CD4-positive, alpha-beta T cell treated with Interleukin-2 at 100 ng/mL for 4 hours (primary cell): ENCODE data around the gene KIF16B.

ENCODE experiments used
- DNase-seq: peaks from one replicate; pipeline ENCODE4 v3.0.0-alpha.2; 2020; ENCODE audit warnings: low spot score

Gene KIF16B

GRCh38 chr20:16555754-16556153 is 17.5 kb downstream of the KIF16B start:
- DNase-seq = no peak

- no peak for DNase-seq
Observed at GRCh38 chr20:16554766-16555543, 18.3 kb downstream of the KIF16B start.

GRCh38 chr20:16553684-16554083 is 19.6 kb downstream of the KIF16B start:
- DNase-seq = no peak

GRCh38 chr20:16553101-16553500 is 20.1 kb downstream of the KIF16B start:
- DNase-seq = no peak

- no peak for DNase-seq
Observed at GRCh38 chr20:16552015-16552414, 21.2 kb downstream of the KIF16B start.

GRCh38 chr20:16551607-16552006 is 21.6 kb downstream of the KIF16B start:
- DNase-seq = no peak

- DNase-seq = no peak
Observed at GRCh38 chr20:16548068-16548672, 25.1 kb downstream of the KIF16B start.

GRCh38 chr20:16544949-16545348 is 28.3 kb downstream of the KIF16B start:
- no peak for DNase-seq

- DNase-seq = no peak
Observed at GRCh38 chr20:16542477-16542876, 30.8 kb downstream of the KIF16B start.

- no peak for DNase-seq
Observed at GRCh38 chr20:16541878-16542277, 31.4 kb downstream of the KIF16B start.

GRCh38 chr20:16541226-16541625 is 32.0 kb downstream of the KIF16B start:
- DNase-seq = no peak

GRCh38 chr20:16539280-16540021 is 33.8 kb downstream of the KIF16B start:
- no peak for DNase-seq

- no peak for DNase-seq
Observed at GRCh38 chr20:16538779-16539178, 34.5 kb downstream of the KIF16B start.

- DNase-seq = no peak
Observed at GRCh38 chr20:16537918-16538317, 35.3 kb downstream of the KIF16B start.

GRCh38 chr20:16537025-16537665 is 36.1 kb downstream of the KIF16B start:
- DNase-seq = no peak

GRCh38 chr20:16535277-16535676 is 38.0 kb downstream of the KIF16B start:
- DNase-seq = no peak

GRCh38 chr20:16533502-16533901 is 39.7 kb downstream of the KIF16B start:
- DNase-seq = no peak

GRCh38 chr20:16531485-16531884 is 41.8 kb downstream of the KIF16B start:
- no peak for DNase-seq

- no peak for DNase-seq
Observed at GRCh38 chr20:16530201-16530681, 43.0 kb downstream of the KIF16B start.

- no peak for DNase-seq
Observed at GRCh38 chr20:16528078-16528477, 45.2 kb downstream of the KIF16B start.

GRCh38 chr20:16527438-16527837 is 45.8 kb downstream of the KIF16B start:
- DNase-seq = no peak
